Tibial nerve (tissue), 4 donors: ENCODE measurements around the gene ZNF24.

Experiments
- EP300 ChIP-seq, 2 donors: sonication (generic); formaldehyde crosslinking; IDR thresholded peaks; one replicate each; pipeline ENCODE4 v1.6.1; 2017; ENCODE audit warnings: antibody characterized with exemption in 2 of 2, mild to moderate bottlenecking in 1 of 2
- POLR2A ChIP-seq, 2 donors: fragments of 450-650 bp; IDR thresholded peaks; one replicate each; pipeline ENCODE4 v1.6.1; 2017; ENCODE audit warnings: antibody characterized with exemption in 2 of 2, mild to moderate bottlenecking in 2 of 2, moderate library complexity in 2 of 2
- TF ChIP-seq, protein P1 (sequence below), 5 experiments: fragments of 200-600 bp in 3 of 5; fragments of 450-650 bp in 2 of 5; sonication (generic) in 3 of 5; IDR thresholded peaks; one replicate each; pipeline ENCODE4 v1.5.1; 2016 to 2019; ENCODE audit warnings: antibody characterized with exemption in 5 of 5, mild to moderate bottlenecking in 3 of 5, moderate library complexity in 2 of 5

- TF ChIP-seq POLR2A (IDR thresholded peaks at IDR 0.05): no peak
- TF ChIP-seq EP300 (IDR thresholded peaks at IDR 0.05): no peak
- TF ChIP-seq, protein P1, sequence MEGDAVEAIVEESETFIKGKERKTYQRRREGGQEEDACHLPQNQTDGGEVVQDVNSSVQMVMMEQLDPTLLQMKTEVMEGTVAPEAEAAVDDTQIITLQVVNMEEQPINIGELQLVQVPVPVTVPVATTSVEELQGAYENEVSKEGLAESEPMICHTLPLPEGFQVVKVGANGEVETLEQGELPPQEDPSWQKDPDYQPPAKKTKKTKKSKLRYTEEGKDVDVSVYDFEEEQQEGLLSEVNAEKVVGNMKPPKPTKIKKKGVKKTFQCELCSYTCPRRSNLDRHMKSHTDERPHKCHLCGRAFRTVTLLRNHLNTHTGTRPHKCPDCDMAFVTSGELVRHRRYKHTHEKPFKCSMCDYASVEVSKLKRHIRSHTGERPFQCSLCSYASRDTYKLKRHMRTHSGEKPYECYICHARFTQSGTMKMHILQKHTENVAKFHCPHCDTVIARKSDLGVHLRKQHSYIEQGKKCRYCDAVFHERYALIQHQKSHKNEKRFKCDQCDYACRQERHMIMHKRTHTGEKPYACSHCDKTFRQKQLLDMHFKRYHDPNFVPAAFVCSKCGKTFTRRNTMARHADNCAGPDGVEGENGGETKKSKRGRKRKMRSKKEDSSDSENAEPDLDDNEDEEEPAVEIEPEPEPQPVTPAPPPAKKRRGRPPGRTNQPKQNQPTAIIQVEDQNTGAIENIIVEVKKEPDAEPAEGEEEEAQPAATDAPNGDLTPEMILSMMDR (IDR thresholded peaks at IDR 0.05): no peak
Observed at GRCh38 chr18:35387152-35387571, 42.9 kb upstream of the ZNF24 start.
